Liver (tissue), 9 donors: ENCODE data around the gene MKKS. TPM values are rescaled to one million over a fixed set of nuclear protein-coding genes. Genes with fewer than 3 reads are reported as not detected.

ENCODE experiments used
- DNase-seq: peaks from one replicate; pipeline ENCODE4 v3.0.0-alpha.2; 2017; ENCODE audit warnings: low spot score
- H3K27ac ChIP-seq, 2 donors: one replicate each; pipeline ENCODE4 v1.7.0; 2013; ENCODE audit warnings: inconsistent platforms in 2 of 2, low read length in 2 of 2, control low read depth in 1 of 2, low read depth in 1 of 2, mild to moderate bottlenecking in 1 of 2
- H3K27me3 ChIP-seq, 4 donors: one replicate each; pipeline versions ENCODE4 v1.6.1 to v1.7.0; 2013; ENCODE audit warnings: low read length in 3 of 4, inconsistent platforms in 1 of 4, mild to moderate bottlenecking in 1 of 4, moderate library complexity in 1 of 4; ENCODE audit not compliant: control insufficient read depth in 4 of 4, insufficient read depth in 4 of 4
- H3K36me3 ChIP-seq, 4 donors: one replicate each; pipeline versions ENCODE4 v1.6.1 to v1.7.0; 2013; ENCODE audit warnings: low read length in 3 of 4, mild to moderate bottlenecking in 3 of 4, low read depth in 1 of 4, moderate library complexity in 1 of 4; ENCODE audit not compliant: control insufficient read depth in 4 of 4, insufficient read depth in 3 of 4
- H3K4me1 ChIP-seq, 4 donors: one replicate each; pipeline versions ENCODE4 v1.6.1 to v1.7.0; 2013; ENCODE audit warnings: low read length in 3 of 4, mild to moderate bottlenecking in 3 of 4, moderate library complexity in 1 of 4; ENCODE audit not compliant: control insufficient read depth in 4 of 4, insufficient read depth in 4 of 4
- H3K4me3 ChIP-seq, 3 donors: one replicate each; pipeline versions ENCODE4 v1.6.1 to v1.7.0; 2013; ENCODE audit warnings: low read length in 3 of 3, control low read depth in 1 of 3, low read depth in 1 of 3, mild to moderate bottlenecking in 1 of 3
- H3K9ac ChIP-seq, 2 donors: one replicate each; pipeline ENCODE4 v1.7.0; 2013; ENCODE audit warnings: low read length in 2 of 2, mild to moderate bottlenecking in 2 of 2, moderate library complexity in 2 of 2, control low read depth in 1 of 2, low read depth in 1 of 2
- H3K9me3 ChIP-seq, 4 donors: one replicate each; pipeline versions ENCODE4 v1.6.1 to v1.7.0; 2013; ENCODE audit warnings: low read length in 3 of 4; ENCODE audit not compliant: control insufficient read depth in 4 of 4
- ATF3 ChIP-seq: IDR thresholded peaks from 2 replicates; pipeline ENCODE4 v1.6.1; 2016; ENCODE audit warnings: antibody characterized with exemption
- CTCF ChIP-seq: fragments of 150-350 bp; IDR thresholded peaks from 2 replicates; pipeline ENCODE4 v1.5.1; 2017; ENCODE audit warnings: improper control_type of control experiment, low read depth, low read length; ENCODE audit not compliant: missing input control
- EGR1 ChIP-seq, 2 donors: IDR thresholded peaks; 2 replicates each; pipeline ENCODE4 v1.6.1; 2016 to 2018; ENCODE audit warnings: antibody characterized with exemption in 2 of 2, low read depth in 2 of 2
- FOXA1 ChIP-seq: IDR thresholded peaks from 2 replicates; pipeline ENCODE4 v1.6.1; 2016; ENCODE audit warnings: antibody characterized with exemption
- FOXA2 ChIP-seq: IDR thresholded peaks from 2 replicates; pipeline ENCODE4 v1.6.1; 2016; ENCODE audit warnings: antibody characterized with exemption
- GABPA ChIP-seq, 2 donors: IDR thresholded peaks in 1 of 2; conservative IDR thresholded peaks in 1 of 2; 2 replicates each; pipeline ENCODE4 v1.6.1; 2016; ENCODE audit warnings: antibody characterized with exemption in 2 of 2, mild to moderate bottlenecking in 1 of 2, moderate library complexity in 1 of 2
- HNF4A ChIP-seq, 2 donors: conservative IDR thresholded peaks; 2 replicates each; pipeline ENCODE4 v1.6.1; 2016; ENCODE audit warnings: antibody characterized with exemption in 2 of 2, mild to moderate bottlenecking in 2 of 2
- JUND ChIP-seq, 2 donors: IDR thresholded peaks; 2 replicates each; pipeline ENCODE4 v1.6.1; 2016; ENCODE audit warnings: antibody characterized with exemption in 2 of 2
- MAX ChIP-seq: IDR thresholded peaks from 2 replicates; pipeline ENCODE4 v1.6.1; 2016; ENCODE audit warnings: antibody characterized with exemption
- NR2F2 ChIP-seq: IDR thresholded peaks from 2 replicates; pipeline ENCODE4 v1.6.1; 2016; ENCODE audit warnings: antibody characterized with exemption
- REST ChIP-seq: IDR thresholded peaks from 2 replicates; pipeline ENCODE4 v1.6.1; 2016; ENCODE audit warnings: antibody characterized with exemption, mild to moderate bottlenecking
- RXRA ChIP-seq, 2 donors: IDR thresholded peaks; 2 replicates each; pipeline ENCODE4 v1.6.1; 2017 to 2018; ENCODE audit warnings: antibody characterized with exemption in 2 of 2, mild to moderate bottlenecking in 1 of 2
- TAF1 ChIP-seq: conservative IDR thresholded peaks from 2 replicates; pipeline ENCODE4 v1.6.1; 2016; ENCODE audit warnings: antibody characterized with exemption, mild to moderate bottlenecking
- YY1 ChIP-seq: IDR thresholded peaks from 2 replicates; pipeline ENCODE4 v1.6.1; 2016; ENCODE audit warnings: antibody characterized with exemption, mild to moderate bottlenecking
- WGBS: extraction: QIAGEN DNeasy Blood & Tissue Kit; methylation state at CpG from one replicate; pipeline ENCODE4 v1.1.7; 2013; 5-methylcytosine and 5-hydroxymethylcytosine counted together
- polyA plus RNA-seq, 2 donors: library from polyadenylated mRNA; stranded (reverse) in 1 of 2; unstranded in 1 of 2; fragments of 200-250 nt in 1 of 2; fragments of >200 nt in 1 of 2; fragmentation: Nextera tagmentation in 1 of 2; extraction: Ambion mirVana in 1 of 2; gene quantifications; one replicate each; pipeline versions ENCODE4 v1.2.1 to v1.2.3, GENCODE V29; 2013 to 2015
- total RNA-seq, 2 donors: library from RNA; depleted of rRNA; stranded (reverse); fragments of >200 nt; gene quantifications; one replicate each; pipeline ENCODE4 v1.2.3, GENCODE V29; 2014
- TF ChIP-seq, protein P1 (sequence below): IDR thresholded peaks from 2 replicates; pipeline ENCODE4 v1.6.1; 2016; ENCODE audit warnings: antibody characterized with exemption
- donor health status: healthy.
- donor health status: healthy.
- donor health status: healthy.
- donor health status: healthy.
- donor health status: healthy.

Gene MKKS
- total RNA-seq (10 to 100 TPM in 1 of 2 donors, 1 to 10 TPM in 1; 8.3 to 19.1 TPM), polyA plus RNA-seq (10 to 100 TPM; 12.8 to 16.5 TPM)

- H3K27me3 ChIP-seq, result no peaks in the 10 kb centered on the region
- WGBS, result under 1% methylated on average over 73 of the region's 73 CpGs
- DNase-seq, result peak; percentile 89
- H3K9ac ChIP-seq, result peak within 1 kb of the TSS; percentile 98 to 99
- peak within 1 kb of the TSS; percentile 91 to 96 (median 92) for H3K4me3 ChIP-seq
- H3K9me3 ChIP-seq, result no peaks in the 10 kb centered on the region
- H3K36me3 ChIP-seq, result no peaks in the 10 kb centered on the region
- H3K4me1 ChIP-seq, result peaks cover 4 to 37% (median 24%) of the 10 kb centered on the region in 4 donors
- no peak for TF ChIP-seq TAF1
- peak in 1 of 2 donors; percentile 49 for TF ChIP-seq GABPA (IDR thresholded peaks at IDR 0.05 in 1 of 2, conservative IDR thresholded peaks at IDR 0.05 in 1 of 2)
- peak in 1 of 2 donors; percentile 25 for TF ChIP-seq HNF4A (conservative IDR thresholded peaks at IDR 0.05)
- TF ChIP-seq, protein P1, sequence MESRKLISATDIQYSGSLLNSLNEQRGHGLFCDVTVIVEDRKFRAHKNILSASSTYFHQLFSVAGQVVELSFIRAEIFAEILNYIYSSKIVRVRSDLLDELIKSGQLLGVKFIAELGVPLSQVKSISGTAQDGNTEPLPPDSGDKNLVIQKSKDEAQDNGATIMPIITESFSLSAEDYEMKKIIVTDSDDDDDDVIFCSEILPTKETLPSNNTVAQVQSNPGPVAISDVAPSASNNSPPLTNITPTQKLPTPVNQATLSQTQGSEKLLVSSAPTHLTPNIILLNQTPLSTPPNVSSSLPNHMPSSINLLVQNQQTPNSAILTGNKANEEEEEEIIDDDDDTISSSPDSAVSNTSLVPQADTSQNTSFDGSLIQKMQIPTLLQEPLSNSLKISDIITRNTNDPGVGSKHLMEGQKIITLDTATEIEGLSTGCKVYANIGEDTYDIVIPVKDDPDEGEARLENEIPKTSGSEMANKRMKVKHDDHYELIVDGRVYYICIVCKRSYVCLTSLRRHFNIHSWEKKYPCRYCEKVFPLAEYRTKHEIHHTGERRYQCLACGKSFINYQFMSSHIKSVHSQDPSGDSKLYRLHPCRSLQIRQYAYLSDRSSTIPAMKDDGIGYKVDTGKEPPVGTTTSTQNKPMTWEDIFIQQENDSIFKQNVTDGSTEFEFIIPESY, result peak; percentile 74
- TF ChIP-seq EGR1 (IDR thresholded peaks at IDR 0.05; ENCODE audit: low read depth in 2 of 2), result no peak
- TF ChIP-seq YY1, result no peak
- peak; percentile 44 for TF ChIP-seq MAX
- peak; percentile 14 for TF ChIP-seq NR2F2
- no peak for TF ChIP-seq ATF3
- no peak for TF ChIP-seq FOXA1
- H3K27ac ChIP-seq, result peak within 1 kb of the TSS; percentile 83 to 98
Observed at GRCh38 chr20:10433623-10434466, at the start of gene MKKS. Gene MKKS, minus strand, starts transcription at chr20:10434222. Its CDS starts 20,708 bp downstream, at chr20:10413514.

GRCh38 chr20:10483691-10484090, 49.7 kb upstream of the MKKS start:
- 85% methylated on average over 2 of the region's 2 CpGs for WGBS
- H3K4me1 ChIP-seq, result peaks cover 0 to 3% (median 0%) of the 10 kb centered on the region in 4 donors
- no peak overlapping the region for H3K9ac ChIP-seq
- no peak for TF ChIP-seq MAX
- TF ChIP-seq NR2F2, result peak; percentile 42
- H3K27ac ChIP-seq, result no peak overlapping the region
- H3K9me3 ChIP-seq, result no peaks in the 10 kb centered on the region
- no peak overlapping the region for H3K4me3 ChIP-seq
- H3K36me3 ChIP-seq, result no peaks in the 10 kb centered on the region
- DNase-seq, result no peak
- H3K27me3 ChIP-seq, result no peaks in the 10 kb centered on the region

- 84% methylated on average over 5 of the region's 5 CpGs for WGBS
- no peak for DNase-seq
Observed at GRCh38 chr20:10481676-10482075, 47.7 kb upstream of the MKKS start.

More at GRCh38 chr20:10481676-10482075, 47.7 kb upstream of the MKKS start:
- H3K4me3 ChIP-seq, result no peak overlapping the region
- no peak overlapping the region for H3K9ac ChIP-seq
- H3K36me3 ChIP-seq, result no peaks in the 10 kb centered on the region
- H3K9me3 ChIP-seq, result no peaks in the 10 kb centered on the region
- H3K27ac ChIP-seq, result no peak overlapping the region
- H3K27me3 ChIP-seq, result no peaks in the 10 kb centered on the region
- H3K4me1 ChIP-seq, result no peaks in the 10 kb centered on the region
- TF ChIP-seq JUND (IDR thresholded peaks at IDR 0.05) (no peak), YY1 (no peak), RXRA (IDR thresholded peaks at IDR 0.05) (no peak), CTCF (no peak), FOXA2 (no peak), REST (no peak)
